ENCODE results near the gene NUDT2. TPM values are rescaled to one million over a fixed set of nuclear protein-coding genes. Genes with fewer than 3 reads are reported as not detected.

NUDT2 gene
- total RNA-seq, 1 experiment from 2014 or later, result 34.6 TPM

DNA sequence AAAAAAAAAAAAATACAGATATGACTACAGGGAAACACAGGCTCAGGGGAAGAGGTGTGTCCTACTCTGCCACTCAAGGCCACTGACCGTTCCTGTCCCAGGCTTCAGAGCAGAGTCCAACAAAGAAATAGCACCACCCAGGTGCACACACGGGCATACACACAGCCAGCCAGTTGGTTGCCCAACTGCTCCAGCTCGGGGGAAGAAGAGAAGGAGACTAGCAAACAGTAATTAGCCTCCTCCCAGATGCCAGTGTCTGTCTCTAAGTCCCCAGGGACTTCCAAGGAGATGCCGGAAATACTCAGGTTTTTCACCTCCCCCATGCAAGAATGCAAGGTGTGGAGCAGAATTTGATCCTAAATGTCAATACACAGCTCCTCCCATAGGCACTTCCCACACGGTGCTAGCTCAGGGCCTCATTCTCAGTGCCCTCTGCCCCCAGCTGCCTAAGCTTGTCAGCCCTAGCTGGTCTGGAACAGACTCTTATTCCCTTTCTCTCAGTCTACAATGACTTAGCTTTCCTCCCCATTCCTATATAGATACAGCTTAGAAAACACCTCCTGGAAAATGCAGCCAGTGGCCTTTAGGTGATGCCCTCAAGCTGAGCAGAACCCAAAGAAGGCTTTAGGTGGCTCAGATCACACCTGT lies 45.7 kb downstream of the NUDT2 start:
- H3K4me2 ChIP-seq (ENCODE audit: low read length), result peak overlapping the region; percentile 97
- no peaks in the 10 kb centered on the region for H3K9me2 ChIP-seq (replicated peaks; ENCODE audit: low read length)
- POLR2A ChIA-PET (ENCODE audit: unreplicated experiment), result no interaction called here
- no peaks in the 10 kb centered on the region for H3K9me3 ChIP-seq (ENCODE audit: low read length)
- H3K4me1 ChIP-seq (ENCODE audit: insufficient read depth, low read length), result peaks cover 14% of the 10 kb centered on the region
- intact Hi-C loops (cut with micrococcal nuclease), result no loop called here
- no peaks in the 10 kb centered on the region for H3K79me2 ChIP-seq (ENCODE audit: low read length)
- no peaks in the 10 kb centered on the region for H4K20me1 ChIP-seq (ENCODE audit: low read length)
- H3K36me3 ChIP-seq (ENCODE audit: low read depth, low read length), result no peaks in the 10 kb centered on the region
- no peak overlapping the region for H3K9ac ChIP-seq (ENCODE audit: low read length)
- no peak overlapping the region for H3K27ac ChIP-seq (ENCODE audit: low read length)
- peak; percentile 54 for DNase-seq
- no TSS peak for BruUV-seq (replicated peaks)
- CTCF ChIA-PET, result interaction anchor here (0.6 to 1.4 kb wide), 2 partner anchors 29 to 37 kb away, joined by 3 read pairs; no protein-coding TSS in a partner anchor
- TF ChIP-seq EZH2 (IDR thresholded peaks at IDR 0.05; ENCODE audit: low read length, unreplicated experiment), result no peak
- no peak for TF ChIP-seq EZH2phosphoT487 (IDR thresholded peaks at IDR 0.05; ENCODE audit: borderline replicate concordance, low read length)
- TF ChIP-seq, protein P1, sequence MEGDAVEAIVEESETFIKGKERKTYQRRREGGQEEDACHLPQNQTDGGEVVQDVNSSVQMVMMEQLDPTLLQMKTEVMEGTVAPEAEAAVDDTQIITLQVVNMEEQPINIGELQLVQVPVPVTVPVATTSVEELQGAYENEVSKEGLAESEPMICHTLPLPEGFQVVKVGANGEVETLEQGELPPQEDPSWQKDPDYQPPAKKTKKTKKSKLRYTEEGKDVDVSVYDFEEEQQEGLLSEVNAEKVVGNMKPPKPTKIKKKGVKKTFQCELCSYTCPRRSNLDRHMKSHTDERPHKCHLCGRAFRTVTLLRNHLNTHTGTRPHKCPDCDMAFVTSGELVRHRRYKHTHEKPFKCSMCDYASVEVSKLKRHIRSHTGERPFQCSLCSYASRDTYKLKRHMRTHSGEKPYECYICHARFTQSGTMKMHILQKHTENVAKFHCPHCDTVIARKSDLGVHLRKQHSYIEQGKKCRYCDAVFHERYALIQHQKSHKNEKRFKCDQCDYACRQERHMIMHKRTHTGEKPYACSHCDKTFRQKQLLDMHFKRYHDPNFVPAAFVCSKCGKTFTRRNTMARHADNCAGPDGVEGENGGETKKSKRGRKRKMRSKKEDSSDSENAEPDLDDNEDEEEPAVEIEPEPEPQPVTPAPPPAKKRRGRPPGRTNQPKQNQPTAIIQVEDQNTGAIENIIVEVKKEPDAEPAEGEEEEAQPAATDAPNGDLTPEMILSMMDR (conservative IDR thresholded peaks at IDR 0.05; ENCODE audit: low read depth, low read length), result no peak
- H3K4me3 ChIP-seq (ENCODE audit: low read length), result peak overlapping the region; percentile 82; the same call in 1 of the 2 replicates
- H3K27me3 ChIP-seq (ENCODE audit: low read length), result no peaks in the 10 kb centered on the region
- H3F3A ChIP-seq (ENCODE audit: low read length, unreplicated experiment), result no peaks in the 10 kb centered on the region
- H2AFZ ChIP-seq (ENCODE audit: low read length), result 0 out of 2 replicates have a peak overlapping the region, but pooled peaks have one; percentile 42
- no peak; the same call in 1 of the 2 replicates for ATAC-seq

DNA sequence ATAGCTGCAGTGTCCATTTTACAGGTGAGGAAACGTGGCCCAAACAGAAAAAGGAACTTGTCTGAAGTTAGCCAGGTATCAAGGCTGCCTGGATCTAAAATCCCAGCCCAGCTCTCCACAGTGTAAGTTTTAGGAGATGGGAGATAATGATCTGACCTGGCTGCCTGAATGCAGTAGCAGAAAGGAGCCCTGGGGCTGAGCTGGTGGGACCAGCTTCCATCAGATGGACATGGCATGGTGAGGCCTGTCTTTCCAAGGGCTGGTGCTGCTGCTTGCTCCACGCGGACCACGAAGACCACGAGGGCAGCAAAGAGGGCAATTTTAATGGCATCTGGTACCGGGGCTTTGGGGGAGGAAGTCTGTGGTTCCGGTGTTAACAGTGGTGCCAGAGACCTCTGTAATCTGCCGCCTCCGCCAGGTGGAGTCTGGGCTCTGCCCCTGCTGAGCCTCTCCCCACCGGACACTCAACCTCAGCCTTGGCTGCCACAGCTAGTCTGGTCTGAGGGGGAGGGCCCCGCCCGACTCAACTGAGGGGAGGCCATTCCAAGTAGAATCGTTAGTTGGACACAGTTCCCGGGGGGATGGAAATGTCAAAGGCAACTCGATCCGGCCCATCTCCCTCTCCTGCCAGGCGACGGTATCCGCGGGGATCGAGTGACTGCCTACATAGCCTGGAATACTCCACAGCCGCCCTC lies 46.7 kb downstream of the NUDT2 start:
- ChIA-PET CTCF (interaction anchor here (1.4 kb wide), 1 partner anchor 28 kb away, joined by 3 read pairs; no protein-coding TSS in a partner anchor), POLR2A (ENCODE audit: unreplicated experiment) (no interaction called here)
- Histone ChIP-seq H4K20me1 (ENCODE audit: low read length) (no peaks in the 10 kb centered on the region), H3K9me3 (ENCODE audit: low read length) (no peaks in the 10 kb centered on the region), H3K27ac (ENCODE audit: low read length) (no peak overlapping the region), H3K27me3 (ENCODE audit: low read length) (no peaks in the 10 kb centered on the region), H3K4me2 (ENCODE audit: low read length) (peak overlapping the region; percentile 97), H3K9ac (ENCODE audit: low read length) (peak overlapping the region; percentile 58), H2AFZ (ENCODE audit: low read length) (peak overlapping the region; percentile 97), H3F3A (ENCODE audit: low read length, unreplicated experiment) (no peaks in the 10 kb centered on the region), H3K36me3 (ENCODE audit: low read depth, low read length) (no peaks in the 10 kb centered on the region), H3K9me2 (replicated peaks; ENCODE audit: low read length) (no peaks in the 10 kb centered on the region), H3K4me3 (ENCODE audit: low read length) (peak overlapping the region; percentile 82), H3K79me2 (ENCODE audit: low read length) (no peaks in the 10 kb centered on the region), H3K4me1 (ENCODE audit: insufficient read depth, low read length) (peaks cover 14% of the 10 kb centered on the region)
- ATAC-seq, result peak; percentile 40
- BruUV-seq (replicated peaks), result TSS peak; percentile 80
- TF ChIP-seq EZH2phosphoT487 (IDR thresholded peaks at IDR 0.05; ENCODE audit: borderline replicate concordance, low read length), result no peak
- TF ChIP-seq, protein P1 (conservative IDR thresholded peaks at IDR 0.05; ENCODE audit: low read depth, low read length), result peak; percentile 42
- peak; percentile 54 for DNase-seq
- intact Hi-C loops (cut with micrococcal nuclease), result no loop called here
